WTC11 (cell line): ENCODE measurements around the gene LEF1.

Experiments used
- ATF1 ChIP-seq: sonication (generic); formaldehyde crosslinking; IDR thresholded peaks from 2 replicates; pipeline ENCODE4 v1.8.1; 2023; ENCODE audit warnings: mild to moderate bottlenecking, moderate library complexity, missing genetic modification reagents
- CREB1 ChIP-seq: sonication (generic); formaldehyde crosslinking; IDR thresholded peaks from 2 replicates; pipeline ENCODE4 v1.8.0; 2023; ENCODE audit warnings: mild to moderate bottlenecking, missing genetic modification reagents
- CTCF ChIP-seq: fragments of 200-600 bp; IDR thresholded peaks from 2 replicates; pipeline ENCODE4 v1.8.0; 2022; ENCODE audit warnings: antibody characterized with exemption
- SP1 ChIP-seq: sonication (generic); formaldehyde crosslinking; conservative IDR thresholded peaks from 2 replicates; pipeline ENCODE4 v1.8.1; 2022; ENCODE audit warnings: missing genetic modification reagents
- USF1 ChIP-seq: sonication (generic); formaldehyde crosslinking; IDR thresholded peaks from 2 replicates; pipeline ENCODE4 v1.8.0; 2022; ENCODE audit warnings: mild to moderate bottlenecking, missing genetic modification reagents
- USF2 ChIP-seq: sonication (generic); formaldehyde crosslinking; IDR thresholded peaks from 2 replicates; pipeline ENCODE4 v1.8.1; 2023; ENCODE audit warnings: mild to moderate bottlenecking, missing genetic modification reagents, moderate library complexity
- ZNF317 ChIP-seq: sonication (generic); formaldehyde crosslinking; IDR thresholded peaks from 2 replicates; pipeline ENCODE4 v1.8.1; 2023; ENCODE audit warnings: low read depth, mild to moderate bottlenecking, moderate library complexity, missing genetic modification reagents, borderline replicate concordance
- ZNF416 ChIP-seq: fragments of 250-450 bp; sonication (Bioruptor Pico); IDR thresholded peaks from 2 replicates; pipeline ENCODE4 v1.9.0; 2021; ENCODE audit warnings: mild to moderate bottlenecking, inconsistent platforms

DNA sequence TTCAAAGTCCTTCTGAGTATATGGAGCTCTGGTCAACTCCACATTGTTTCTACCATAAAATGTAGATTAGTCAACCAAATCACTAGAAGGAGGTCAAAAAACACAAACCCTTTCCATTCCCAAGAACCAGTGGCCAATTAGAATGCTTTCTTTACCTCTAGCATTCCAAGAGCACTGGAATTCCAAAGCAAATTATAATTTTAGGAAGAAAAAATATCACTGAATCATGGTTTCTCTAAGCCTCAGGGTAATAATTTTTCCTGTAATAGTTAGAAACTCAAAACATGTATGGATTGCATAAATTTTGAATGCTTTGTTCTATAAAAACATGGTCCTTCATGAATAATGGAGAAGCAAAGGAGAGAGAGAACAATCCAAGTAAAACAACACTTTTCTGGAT, 39.5 kb downstream of the LEF1 start:
- no peak for TF ChIP-seq CTCF
- no peak for TF ChIP-seq CREB1 (CRISPR knock-in tag)
- TF ChIP-seq ATF1 (CRISPR knock-in tag): no peak
- TF ChIP-seq ZNF416 (CRISPR knock-in tag): no peak
- no peak for TF ChIP-seq USF1
- no peak for TF ChIP-seq USF2 (CRISPR knock-in tag)
- TF ChIP-seq ZNF317 (CRISPR knock-in tag): no peak
- TF ChIP-seq SP1 (CRISPR knock-in tag): no peak
